Osteoblast (primary cell): ENCODE data around the gene CD180. TPM values are rescaled to one million over a fixed set of nuclear protein-coding genes. Genes with fewer than 3 reads are reported as not detected.

Experiments used
- DNase-seq: peaks from one replicate; pipeline ENCODE4 v3.0.0; 2011; ENCODE audit warnings: low spot score, mixed read lengths; ENCODE audit not compliant: insufficient read length; ENCODE audit errors: missing footprints
- H2AFZ ChIP-seq: 2 replicates; pipeline ENCODE4 v1.6.0; 2011; ENCODE audit warnings: mild to moderate bottlenecking, low read length
- H3K27ac ChIP-seq: 2 replicates; pipeline ENCODE4 v1.5.1; 2011; ENCODE audit warnings: mild to moderate bottlenecking, low read depth, low read length, moderate library complexity
- H3K27me3 ChIP-seq: 2 replicates; pipeline ENCODE4 v1.6.0; 2012; ENCODE audit warnings: mild to moderate bottlenecking, control low read depth, inconsistent platforms, low read length, moderate library complexity; ENCODE audit not compliant: insufficient read depth
- H3K36me3 ChIP-seq: 2 replicates; pipeline ENCODE4 v1.5.1; 2011; ENCODE audit warnings: mild to moderate bottlenecking, low read length, control low read depth, moderate library complexity; ENCODE audit not compliant: insufficient read depth
- H3K4me1 ChIP-seq: 2 replicates; pipeline ENCODE4 v1.5.1; 2011; ENCODE audit warnings: mild to moderate bottlenecking, low read length, control low read depth, moderate library complexity; ENCODE audit not compliant: insufficient read depth
- H3K4me2 ChIP-seq: 2 replicates; pipeline ENCODE4 v1.6.0; 2011; ENCODE audit warnings: mild to moderate bottlenecking, low read length; ENCODE audit not compliant: insufficient read depth
- H3K4me3 ChIP-seq: fragments of 200-600 bp; sonication (generic); 3 replicates; pipeline ENCODE4 v1.5.1; 2012; ENCODE audit warnings: mild to moderate bottlenecking, low read length, inconsistent platforms; ENCODE audit not compliant: insufficient read depth
- H3K79me2 ChIP-seq: 2 replicates; pipeline ENCODE4 v1.6.0; 2012; ENCODE audit warnings: mild to moderate bottlenecking, low read length, control low read depth, inconsistent platforms; ENCODE audit not compliant: insufficient read depth
- H3K9me3 ChIP-seq: 2 replicates; pipeline ENCODE4 v1.5.1; 2011; ENCODE audit warnings: low read depth, low read length, control low read depth
- H4K20me1 ChIP-seq: 2 replicates; pipeline ENCODE4 v1.6.0; 2012; ENCODE audit warnings: mild to moderate bottlenecking, low read length, control low read depth; ENCODE audit not compliant: insufficient read depth
- total RNA-seq: library from RNA; depleted of rRNA; stranded (reverse); fragments of >200 nt; gene quantifications from 2 replicates; pipeline ENCODE4 v1.2.3, GENCODE V29; 2012
- TF ChIP-seq, protein P1 (sequence below): IDR thresholded peaks from 2 replicates; pipeline ENCODE4 v1.5.1; 2011; ENCODE audit warnings: mild to moderate bottlenecking, low read depth, low read length, moderate library complexity; ENCODE audit errors: extremely low read depth

The CD180 gene
- total RNA-seq, 1 donor: not detected

DNA sequence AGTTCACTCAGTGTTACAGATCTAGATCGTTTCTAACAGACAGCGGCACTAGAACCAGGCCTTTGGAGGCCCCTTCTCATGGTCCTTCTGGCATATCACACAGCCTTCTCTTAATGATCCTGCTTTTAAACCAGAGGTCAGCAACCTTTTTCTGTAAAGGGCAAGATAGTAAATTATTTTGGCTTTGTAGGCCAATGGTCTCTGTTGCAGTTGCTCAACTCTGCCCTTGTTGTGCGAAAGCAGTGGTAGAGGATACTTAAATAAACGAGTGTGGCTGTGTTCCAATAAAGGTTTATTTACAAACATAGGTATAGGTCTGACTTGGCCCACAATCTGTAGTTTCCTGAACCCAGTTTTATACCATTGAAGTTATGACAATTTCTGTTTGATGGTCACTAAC, 47.3 kb upstream of the CD180 start:
- H3K79me2 ChIP-seq: no peaks in the 10 kb centered on the region
- H3K4me1 ChIP-seq: no peaks in the 10 kb centered on the region
- no peak for DNase-seq
- no peaks in the 10 kb centered on the region for H4K20me1 ChIP-seq
- no peak overlapping the region for H3K4me3 ChIP-seq
- H3K27me3 ChIP-seq: no peaks in the 10 kb centered on the region
- no peak overlapping the region for H2AFZ ChIP-seq
- TF ChIP-seq, protein P1, sequence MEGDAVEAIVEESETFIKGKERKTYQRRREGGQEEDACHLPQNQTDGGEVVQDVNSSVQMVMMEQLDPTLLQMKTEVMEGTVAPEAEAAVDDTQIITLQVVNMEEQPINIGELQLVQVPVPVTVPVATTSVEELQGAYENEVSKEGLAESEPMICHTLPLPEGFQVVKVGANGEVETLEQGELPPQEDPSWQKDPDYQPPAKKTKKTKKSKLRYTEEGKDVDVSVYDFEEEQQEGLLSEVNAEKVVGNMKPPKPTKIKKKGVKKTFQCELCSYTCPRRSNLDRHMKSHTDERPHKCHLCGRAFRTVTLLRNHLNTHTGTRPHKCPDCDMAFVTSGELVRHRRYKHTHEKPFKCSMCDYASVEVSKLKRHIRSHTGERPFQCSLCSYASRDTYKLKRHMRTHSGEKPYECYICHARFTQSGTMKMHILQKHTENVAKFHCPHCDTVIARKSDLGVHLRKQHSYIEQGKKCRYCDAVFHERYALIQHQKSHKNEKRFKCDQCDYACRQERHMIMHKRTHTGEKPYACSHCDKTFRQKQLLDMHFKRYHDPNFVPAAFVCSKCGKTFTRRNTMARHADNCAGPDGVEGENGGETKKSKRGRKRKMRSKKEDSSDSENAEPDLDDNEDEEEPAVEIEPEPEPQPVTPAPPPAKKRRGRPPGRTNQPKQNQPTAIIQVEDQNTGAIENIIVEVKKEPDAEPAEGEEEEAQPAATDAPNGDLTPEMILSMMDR: no peak
- no peaks in the 10 kb centered on the region for H3K9me3 ChIP-seq
- H3K4me2 ChIP-seq: no peak overlapping the region
- no peak overlapping the region for H3K27ac ChIP-seq
- no peaks in the 10 kb centered on the region for H3K36me3 ChIP-seq

DNA sequence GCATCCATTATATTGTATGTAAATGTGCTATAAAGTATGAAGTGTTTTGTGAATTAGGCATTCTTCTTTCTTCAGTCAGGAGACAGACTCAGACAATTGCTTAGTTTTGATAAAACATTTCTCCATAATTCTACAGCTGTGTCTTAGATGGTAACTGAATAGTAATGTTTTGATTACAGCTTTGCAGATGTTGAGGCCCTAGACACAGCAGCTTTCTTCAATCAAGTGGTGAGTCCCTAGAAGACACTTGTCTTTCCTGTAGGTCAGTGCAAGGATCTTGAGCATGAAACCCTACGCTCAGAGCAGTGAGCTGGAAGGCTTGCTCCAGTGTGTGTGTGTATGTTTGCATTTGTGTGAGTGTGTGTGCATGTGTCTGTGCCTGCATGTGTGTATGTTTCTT, 46.8 kb upstream of the CD180 start:
- Histone ChIP-seq H3K4me3 (no peak overlapping the region), H3K4me2 (no peak overlapping the region), H3K79me2 (no peaks in the 10 kb centered on the region), H4K20me1 (no peaks in the 10 kb centered on the region), H3K27me3 (no peaks in the 10 kb centered on the region), H3K36me3 (no peaks in the 10 kb centered on the region), H3K9me3 (no peaks in the 10 kb centered on the region), H3K27ac (no peak overlapping the region), H2AFZ (no peak overlapping the region), H3K4me1 (no peaks in the 10 kb centered on the region)
- TF ChIP-seq, protein P1: no peak
- DNase-seq: no peak

DNA sequence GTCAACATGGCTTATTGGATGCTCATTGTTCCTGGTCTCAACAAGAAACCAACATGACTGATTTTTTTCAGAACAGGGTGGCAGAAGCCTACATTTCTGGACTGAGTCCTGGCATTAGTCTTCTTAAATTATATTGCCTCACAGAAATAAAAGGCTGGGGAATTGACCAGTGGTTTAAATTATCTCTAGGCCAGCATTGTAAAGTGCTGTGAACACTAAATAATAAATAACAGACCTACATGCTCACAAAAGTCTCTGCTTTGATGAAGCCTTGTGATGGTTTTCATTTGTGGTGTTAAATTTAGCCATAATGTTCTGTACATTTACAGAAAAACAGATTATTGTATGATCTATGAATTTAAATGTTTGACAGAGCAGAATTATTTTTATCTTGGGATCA, 44.7 kb upstream of the CD180 start:
- H2AFZ ChIP-seq: no peak overlapping the region
- no peaks in the 10 kb centered on the region for H3K9me3 ChIP-seq
- H3K79me2 ChIP-seq: no peaks in the 10 kb centered on the region
- no peaks in the 10 kb centered on the region for H4K20me1 ChIP-seq
- H3K27ac ChIP-seq: no peak overlapping the region
- no peak for DNase-seq
- H3K4me2 ChIP-seq: no peak overlapping the region
- no peaks in the 10 kb centered on the region for H3K4me1 ChIP-seq
- H3K4me3 ChIP-seq: no peak overlapping the region
- TF ChIP-seq, protein P1: no peak
- H3K36me3 ChIP-seq: no peaks in the 10 kb centered on the region
- H3K27me3 ChIP-seq: no peaks in the 10 kb centered on the region

DNA sequence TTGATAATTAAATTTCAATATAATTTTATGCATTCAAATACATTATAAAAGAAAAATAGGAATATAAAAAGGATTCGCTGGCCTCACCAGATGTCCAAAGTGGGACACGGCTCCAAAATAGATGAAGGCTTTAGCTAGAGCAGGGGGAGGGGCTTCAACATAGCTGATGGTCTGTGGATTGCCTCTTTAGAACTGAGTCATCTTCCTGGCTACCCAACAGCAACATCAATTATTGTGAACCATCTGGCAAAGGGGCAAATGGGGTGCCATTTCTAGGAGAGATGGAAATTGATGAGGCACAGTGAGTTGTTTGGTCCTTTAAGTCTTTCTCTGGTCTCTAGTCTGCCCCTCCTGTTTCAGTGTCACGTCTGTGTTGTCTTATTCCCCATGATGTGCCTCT, 44.2 kb upstream of the CD180 start:
- H2AFZ ChIP-seq: no peak overlapping the region
- no peaks in the 10 kb centered on the region for H3K79me2 ChIP-seq
- DNase-seq: no peak
- H3K9me3 ChIP-seq: no peaks in the 10 kb centered on the region
- H3K27me3 ChIP-seq: no peaks in the 10 kb centered on the region
- no peaks in the 10 kb centered on the region for H3K4me1 ChIP-seq
- H3K4me3 ChIP-seq: no peak overlapping the region
- H3K27ac ChIP-seq: no peak overlapping the region
- no peaks in the 10 kb centered on the region for H4K20me1 ChIP-seq
- TF ChIP-seq, protein P1: no peak
- no peaks in the 10 kb centered on the region for H3K36me3 ChIP-seq
- H3K4me2 ChIP-seq: no peak overlapping the region
